HL-60 (cell line): ENCODE results near the gene CPNE6.

ENCODE experiments used
- DNase-seq, 2 experiments: peaks; one replicate each; pipeline ENCODE4 v3.0.0-alpha.2; 2010 to 2020; ENCODE audit warnings: low read depth in 1 of 2, low spot score in 1 of 2
- H3K27ac ChIP-seq: fragments of 250-450 bp; sonication (Bioruptor Pico); replicated peaks from 2 replicates; pipeline ENCODE4 v1.5.1; 2020; ENCODE audit warnings: mild to moderate bottlenecking, moderate library complexity
- H3K27me3 ChIP-seq: fragments of 250-450 bp; sonication (Bioruptor Pico); 2 replicates; pipeline ENCODE4 v1.5.1; 2021; ENCODE audit warnings: mild to moderate bottlenecking, moderate library complexity; ENCODE audit not compliant: insufficient read depth, poor library complexity, severe bottlenecking
- H3K4me3 ChIP-seq: replicated peaks from 2 replicates; pipeline ENCODE4 v1.5.1; 2011; ENCODE audit warnings: mild to moderate bottlenecking, control low read depth, low read length; ENCODE audit not compliant: insufficient read depth
- GABPA ChIP-seq: IDR thresholded peaks from 2 replicates; pipeline ENCODE4 v1.6.1; 2012; ENCODE audit warnings: low read depth
- POLR2AphosphoS5 ChIP-seq: IDR thresholded peaks from 2 replicates; pipeline ENCODE4 v1.6.1; 2012; ENCODE audit warnings: low read depth
- SPI1 ChIP-seq: IDR thresholded peaks from 2 replicates; pipeline ENCODE4 v1.6.1; 2012; ENCODE audit warnings: low read depth, mild to moderate bottlenecking, borderline replicate concordance
- TF ChIP-seq, protein P1 (sequence below): IDR thresholded peaks from one replicate; pipeline ENCODE4 v1.5.1; 2011; ENCODE audit warnings: low read length, control low read depth, inconsistent platforms; ENCODE audit not compliant: insufficient read depth
- TF ChIP-seq, protein P2 (sequence below): IDR thresholded peaks from 2 replicates; pipeline ENCODE4 v1.6.1; 2012; ENCODE audit warnings: low read depth; ENCODE audit not compliant: insufficient replicate concordance

The CPNE6 gene

DNA sequence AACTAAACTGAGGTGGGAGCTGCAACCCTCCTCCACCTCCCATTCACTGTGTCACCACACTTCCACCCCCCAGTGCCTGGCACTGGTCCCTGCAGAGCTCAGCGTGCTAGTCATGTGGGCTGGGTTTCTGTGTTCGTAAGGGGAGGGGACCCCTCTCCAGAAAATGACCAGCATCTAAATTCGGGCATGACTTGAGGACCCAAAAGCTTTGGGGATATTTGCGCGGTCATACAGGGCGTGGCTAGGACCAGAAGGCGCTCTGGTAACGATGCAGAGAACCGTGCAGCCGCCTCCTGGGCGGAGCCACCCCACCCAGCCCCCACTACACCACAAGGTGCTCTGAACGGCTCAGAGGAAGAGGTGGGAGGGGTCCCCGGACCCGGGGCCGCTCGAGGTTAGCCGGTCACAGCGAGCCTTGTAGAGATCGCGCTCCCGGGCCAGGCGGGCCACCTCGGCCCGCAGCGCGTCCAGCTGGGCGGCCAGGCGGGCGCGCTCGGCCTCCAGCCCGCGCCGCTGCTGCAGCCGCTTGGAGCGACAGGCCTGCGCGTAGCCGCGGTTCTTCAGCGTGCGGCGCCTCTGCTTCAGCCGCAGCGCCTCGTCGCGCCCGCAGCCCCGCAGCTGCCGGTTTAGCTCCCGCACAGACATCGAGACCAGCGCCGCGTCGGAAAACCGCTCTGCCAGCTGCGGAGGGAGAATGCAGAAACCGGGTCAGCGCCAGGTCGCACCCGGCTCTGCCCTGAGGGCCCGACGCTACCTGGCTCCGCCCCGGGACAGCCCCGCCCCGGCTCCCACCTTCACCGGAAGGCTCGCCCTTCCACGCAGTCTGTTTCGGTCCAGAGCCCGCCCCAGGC is 9.8 kb downstream of the CPNE6 start:
- Histone ChIP-seq H3K27ac (no peak overlapping the region), H3K4me3 (peak overlapping the region; percentile 49), H3K27me3 (peaks cover 21% of the 10 kb centered on the region)
- peak in 1 of 2 experiments; percentile 40 for DNase-seq
- no peak for TF ChIP-seq GABPA
- TF ChIP-seq, protein P1, sequence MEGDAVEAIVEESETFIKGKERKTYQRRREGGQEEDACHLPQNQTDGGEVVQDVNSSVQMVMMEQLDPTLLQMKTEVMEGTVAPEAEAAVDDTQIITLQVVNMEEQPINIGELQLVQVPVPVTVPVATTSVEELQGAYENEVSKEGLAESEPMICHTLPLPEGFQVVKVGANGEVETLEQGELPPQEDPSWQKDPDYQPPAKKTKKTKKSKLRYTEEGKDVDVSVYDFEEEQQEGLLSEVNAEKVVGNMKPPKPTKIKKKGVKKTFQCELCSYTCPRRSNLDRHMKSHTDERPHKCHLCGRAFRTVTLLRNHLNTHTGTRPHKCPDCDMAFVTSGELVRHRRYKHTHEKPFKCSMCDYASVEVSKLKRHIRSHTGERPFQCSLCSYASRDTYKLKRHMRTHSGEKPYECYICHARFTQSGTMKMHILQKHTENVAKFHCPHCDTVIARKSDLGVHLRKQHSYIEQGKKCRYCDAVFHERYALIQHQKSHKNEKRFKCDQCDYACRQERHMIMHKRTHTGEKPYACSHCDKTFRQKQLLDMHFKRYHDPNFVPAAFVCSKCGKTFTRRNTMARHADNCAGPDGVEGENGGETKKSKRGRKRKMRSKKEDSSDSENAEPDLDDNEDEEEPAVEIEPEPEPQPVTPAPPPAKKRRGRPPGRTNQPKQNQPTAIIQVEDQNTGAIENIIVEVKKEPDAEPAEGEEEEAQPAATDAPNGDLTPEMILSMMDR = no peak
- TF ChIP-seq POLR2AphosphoS5 = no peak
- TF ChIP-seq, protein P2, sequence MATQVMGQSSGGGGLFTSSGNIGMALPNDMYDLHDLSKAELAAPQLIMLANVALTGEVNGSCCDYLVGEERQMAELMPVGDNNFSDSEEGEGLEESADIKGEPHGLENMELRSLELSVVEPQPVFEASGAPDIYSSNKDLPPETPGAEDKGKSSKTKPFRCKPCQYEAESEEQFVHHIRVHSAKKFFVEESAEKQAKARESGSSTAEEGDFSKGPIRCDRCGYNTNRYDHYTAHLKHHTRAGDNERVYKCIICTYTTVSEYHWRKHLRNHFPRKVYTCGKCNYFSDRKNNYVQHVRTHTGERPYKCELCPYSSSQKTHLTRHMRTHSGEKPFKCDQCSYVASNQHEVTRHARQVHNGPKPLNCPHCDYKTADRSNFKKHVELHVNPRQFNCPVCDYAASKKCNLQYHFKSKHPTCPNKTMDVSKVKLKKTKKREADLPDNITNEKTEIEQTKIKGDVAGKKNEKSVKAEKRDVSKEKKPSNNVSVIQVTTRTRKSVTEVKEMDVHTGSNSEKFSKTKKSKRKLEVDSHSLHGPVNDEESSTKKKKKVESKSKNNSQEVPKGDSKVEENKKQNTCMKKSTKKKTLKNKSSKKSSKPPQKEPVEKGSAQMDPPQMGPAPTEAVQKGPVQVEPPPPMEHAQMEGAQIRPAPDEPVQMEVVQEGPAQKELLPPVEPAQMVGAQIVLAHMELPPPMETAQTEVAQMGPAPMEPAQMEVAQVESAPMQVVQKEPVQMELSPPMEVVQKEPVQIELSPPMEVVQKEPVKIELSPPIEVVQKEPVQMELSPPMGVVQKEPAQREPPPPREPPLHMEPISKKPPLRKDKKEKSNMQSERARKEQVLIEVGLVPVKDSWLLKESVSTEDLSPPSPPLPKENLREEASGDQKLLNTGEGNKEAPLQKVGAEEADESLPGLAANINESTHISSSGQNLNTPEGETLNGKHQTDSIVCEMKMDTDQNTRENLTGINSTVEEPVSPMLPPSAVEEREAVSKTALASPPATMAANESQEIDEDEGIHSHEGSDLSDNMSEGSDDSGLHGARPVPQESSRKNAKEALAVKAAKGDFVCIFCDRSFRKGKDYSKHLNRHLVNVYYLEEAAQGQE = no peak
- TF ChIP-seq SPI1 = no peak

DNA sequence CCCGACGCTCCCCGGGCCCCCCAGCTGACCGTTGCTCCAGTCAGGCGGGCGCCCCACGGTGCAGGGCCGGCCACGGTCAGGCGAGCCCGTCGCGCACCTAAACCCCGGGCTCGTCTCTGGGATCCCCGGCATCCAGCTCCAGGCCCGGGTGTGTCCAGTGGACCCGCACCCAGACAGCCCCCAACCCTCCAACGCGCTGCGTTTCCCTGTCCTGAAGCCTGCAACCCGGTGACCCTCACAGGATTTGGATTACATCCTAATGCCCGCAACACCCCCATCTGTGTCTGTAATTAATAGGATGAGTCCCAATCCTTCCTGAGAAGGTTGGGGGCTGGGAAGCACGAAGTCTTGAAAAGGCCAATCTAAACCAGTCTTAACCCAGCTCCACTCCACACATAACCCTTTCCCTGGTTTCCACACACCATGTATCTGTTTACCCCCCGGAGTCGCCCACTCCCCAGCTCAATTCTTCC is 10.4 kb downstream of the CPNE6 start:
- H3K27ac ChIP-seq = no peak overlapping the region

DNA sequence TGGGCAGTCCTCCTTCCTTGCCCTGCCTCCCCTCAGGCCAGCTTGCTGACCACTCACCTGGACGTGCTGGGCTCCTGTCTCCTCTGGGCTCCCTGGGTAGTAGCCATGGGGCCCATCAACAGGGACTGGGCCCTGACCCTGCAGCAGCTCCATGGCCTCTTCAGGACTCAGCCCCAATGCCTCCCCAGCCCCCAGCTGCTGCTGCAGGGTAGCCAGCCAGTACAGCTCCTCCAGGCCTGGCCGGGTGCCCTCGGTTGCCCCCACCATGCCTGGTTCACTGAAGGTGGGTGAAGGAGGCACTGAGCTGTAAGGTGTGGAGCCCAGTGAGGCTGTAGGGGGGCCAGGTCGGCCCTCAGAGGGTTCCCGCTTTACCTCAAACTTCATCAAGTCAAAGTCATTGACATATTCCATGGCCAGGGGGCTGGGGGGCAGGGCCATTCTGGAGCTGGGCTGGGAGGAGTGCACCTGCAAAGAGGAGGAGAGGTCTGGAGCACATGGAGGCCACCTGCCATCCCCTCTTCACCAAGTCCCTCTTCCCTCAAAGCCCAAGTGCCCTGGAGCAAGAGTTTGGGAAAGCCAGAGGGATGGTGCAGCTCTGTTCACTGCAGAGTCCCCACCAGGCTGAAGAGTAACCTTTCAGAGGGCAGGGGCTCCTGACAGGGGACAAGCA is 11.2 kb downstream of the CPNE6 start:
- Histone ChIP-seq H3K27ac (no peak overlapping the region), H3K27me3 (peaks cover 21% of the 10 kb centered on the region), H3K4me3 (no peak overlapping the region)
- no peak for DNase-seq
- TF ChIP-seq, protein P1 = no peak
- TF ChIP-seq, protein P2 = no peak
- no peak for TF ChIP-seq SPI1
- TF ChIP-seq POLR2AphosphoS5 = no peak
- no peak for TF ChIP-seq GABPA

More for the DNA sequence above, 10.4 kb downstream of the CPNE6 start:
- no peak for DNase-seq
- TF ChIP-seq, protein P1 = no peak
- TF ChIP-seq SPI1 (no peak), GABPA (no peak), POLR2AphosphoS5 (no peak)
- TF ChIP-seq, protein P2 = no peak
- Histone ChIP-seq H3K27me3 (peaks cover 21% of the 10 kb centered on the region), H3K4me3 (peak overlapping the region; percentile 49)
